ENCODE results near the gene CRELD1. TPM values are rescaled to one million over a fixed set of nuclear protein-coding genes. Genes with fewer than 3 reads are reported as not detected.
A peak's percentile ranks its signal among the peaks of the same experiment; 100 is the strongest.
"Not testable (repeated sequence)": the region's sequence is repeated elsewhere in the genome, so short reads cannot be mapped to it uniquely, and the experiment has no call there.

CRELD1 gene
- total RNA-seq, 1 donor from 2014 or later, result 24.0 TPM

DNA sequence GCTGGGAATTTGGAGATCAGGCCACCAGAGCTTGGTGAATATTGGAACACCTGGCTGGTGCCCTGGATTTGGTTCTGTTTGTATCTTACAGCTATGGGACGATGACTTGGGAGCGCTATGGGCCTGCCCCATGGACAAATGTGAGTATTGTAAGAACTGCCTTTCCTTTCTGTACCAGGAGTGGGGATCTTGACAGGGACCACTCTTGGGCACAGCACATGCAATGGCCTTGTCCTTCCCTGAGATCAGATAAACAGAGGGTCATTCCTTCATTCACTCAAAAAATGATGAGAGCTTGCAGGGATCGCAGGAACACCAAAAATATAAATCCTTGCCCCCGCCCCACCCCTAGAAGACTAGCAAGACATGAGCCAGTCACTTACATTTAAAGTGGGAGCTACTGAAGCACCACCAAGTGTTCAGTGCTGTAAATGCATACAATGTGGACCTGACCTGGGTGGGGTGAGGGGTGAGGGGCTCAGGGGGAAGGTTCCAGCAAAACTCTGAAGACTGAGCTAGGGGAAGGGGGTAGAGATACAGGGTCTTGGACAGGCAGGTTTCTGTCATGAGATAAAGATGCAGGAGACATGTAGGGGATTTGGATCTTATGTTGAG lies 2.7 kb upstream of the CRELD1 start:
- Mint-ChIP-seq H3K27ac (no peak overlapping the region), H3K4me3 (ENCODE audit: low read depth) (peak overlapping the region; percentile 54), H3K27me3 (ENCODE audit: low read depth) (no peaks in the 10 kb centered on the region), H3K9me3 (no peaks in the 10 kb centered on the region), H3K4me1 (ENCODE audit: low read depth) (peaks cover 26% of the 10 kb centered on the region), H3K36me3 (ENCODE audit: low read depth) (peaks cover 11% of the 10 kb centered on the region)
- no peak for DNase-seq (ENCODE audit: low spot score)
- intact Hi-C loops (cut with micrococcal nuclease), result loop anchor here (5.0 to 10.0 kb wide), 4 partner anchors 96 to 391 kb away; partner anchors contain the start of genes ARPC4, FANCD2, SEC13 and TADA3

GRCh38 chr3:9932535-9932842 lies 1.1 kb upstream of the CRELD1 start:
- peaks cover 20% of the 10 kb centered on the region for H3K36me3 Mint-ChIP-seq (ENCODE audit: low read depth)
- peak overlapping the region; percentile 98 for H3K4me3 Mint-ChIP-seq (ENCODE audit: low read depth)
- peak overlapping the region; percentile 90 for H3K27ac Mint-ChIP-seq
- intact Hi-C loops (cut with micrococcal nuclease), result loop anchor here (2.0 to 10.0 kb wide), 9 partner anchors 14 to 390 kb away; partner anchors contain the start of genes ARPC4, EMC3, FANCD2 and IL17RC
- no peaks in the 10 kb centered on the region for H3K27me3 Mint-ChIP-seq (ENCODE audit: low read depth)
- peaks cover 29% of the 10 kb centered on the region for H3K4me1 Mint-ChIP-seq (ENCODE audit: low read depth)
- no peaks in the 10 kb centered on the region for H3K9me3 Mint-ChIP-seq
- no peak for DNase-seq (ENCODE audit: low spot score)

DNA sequence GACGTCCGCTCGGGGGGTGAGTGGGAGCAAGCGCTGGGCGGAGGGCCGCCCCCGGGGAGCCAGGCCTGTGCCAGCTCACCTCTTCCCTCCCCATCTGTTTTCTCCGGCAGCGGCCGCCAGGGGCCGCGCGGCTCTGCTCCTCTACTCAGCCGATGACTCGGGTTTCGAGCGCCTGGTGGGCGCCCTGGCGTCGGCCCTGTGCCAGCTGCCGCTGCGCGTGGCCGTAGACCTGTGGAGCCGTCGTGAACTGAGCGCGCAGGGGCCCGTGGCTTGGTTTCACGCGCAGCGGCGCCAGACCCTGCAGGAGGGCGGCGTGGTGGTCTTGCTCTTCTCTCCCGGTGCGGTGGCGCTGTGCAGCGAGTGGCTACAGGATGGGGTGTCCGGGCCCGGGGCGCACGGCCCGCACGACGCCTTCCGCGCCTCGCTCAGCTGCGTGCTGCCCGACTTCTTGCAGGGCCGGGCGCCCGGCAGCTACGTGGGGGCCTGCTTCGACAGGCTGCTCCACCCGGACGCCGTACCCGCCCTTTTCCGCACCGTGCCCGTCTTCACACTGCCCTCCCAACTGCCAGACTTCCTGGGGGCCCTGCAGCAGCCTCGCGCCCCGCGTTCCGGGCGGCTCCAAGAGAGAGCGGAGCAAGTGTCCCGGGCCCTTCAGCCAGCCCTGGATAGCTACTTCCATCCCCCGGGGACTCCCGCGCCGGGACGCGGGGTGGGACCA lies 632 bp upstream of the CRELD1 start:
- Mint-ChIP-seq H3K9me3 (no peaks in the 10 kb centered on the region), H3K4me1 (ENCODE audit: low read depth) (peaks cover 29% of the 10 kb centered on the region), H3K27me3 (ENCODE audit: low read depth) (no peaks in the 10 kb centered on the region), H3K36me3 (ENCODE audit: low read depth) (peaks cover 21% of the 10 kb centered on the region), H3K4me3 (ENCODE audit: low read depth) (peak overlapping the region; percentile 98), H3K27ac (peak overlapping the region; percentile 90)
- peak; percentile 79 for DNase-seq (ENCODE audit: low spot score)
- intact Hi-C loops (cut with micrococcal nuclease), result loop anchor here (1.0 to 10.0 kb wide), 11 partner anchors 14 to 389 kb away; partner anchors contain the start of genes ARPC4, BRPF1, EMC3 and FANCD2

- Mint-ChIP-seq H3K36me3 (ENCODE audit: low read depth) (peaks cover 23% of the 10 kb centered on the region), H3K4me1 (ENCODE audit: low read depth) (peaks cover 29% of the 10 kb centered on the region), H3K27me3 (ENCODE audit: low read depth) (no peaks in the 10 kb centered on the region), H3K9me3 (no peaks in the 10 kb centered on the region), H3K27ac (peak overlapping the region; percentile 90), H3K4me3 (ENCODE audit: low read depth) (peak overlapping the region; percentile 98)
- intact Hi-C loops (cut with micrococcal nuclease), result loop anchor here (5.0 to 10.0 kb wide), 4 partner anchors 93 to 388 kb away; partner anchors contain the start of genes ARPC4, FANCD2, SEC13 and TADA3
- no peak for DNase-seq (ENCODE audit: low spot score)
Measured at GRCh38 chr3:9934235-9934621, 594 bp downstream of the CRELD1 start.

GRCh38 chr3:9934993-9935392 lies 1.4 kb downstream of the CRELD1 start:
- no peaks in the 10 kb centered on the region for H3K9me3 Mint-ChIP-seq
- peak overlapping the region; percentile 98 for H3K4me3 Mint-ChIP-seq (ENCODE audit: low read depth)
- H3K27me3 Mint-ChIP-seq (ENCODE audit: low read depth), result no peaks in the 10 kb centered on the region
- no peak for DNase-seq (ENCODE audit: low spot score)
- peaks cover 29% of the 10 kb centered on the region for H3K4me1 Mint-ChIP-seq (ENCODE audit: low read depth)
- peaks cover 23% of the 10 kb centered on the region for H3K36me3 Mint-ChIP-seq (ENCODE audit: low read depth)
- H3K27ac Mint-ChIP-seq, result peak overlapping the region; percentile 90
- intact Hi-C loops (cut with micrococcal nuclease), result loop anchor here (5.0 to 10.0 kb wide), 4 partner anchors 92 to 387 kb away; partner anchors contain the start of genes ARPC4, FANCD2, SEC13 and TADA3

GRCh38 chr3:9935966-9936510 lies 2.4 kb downstream of the CRELD1 start:
- Mint-ChIP-seq H3K27me3 (ENCODE audit: low read depth) (no peaks in the 10 kb centered on the region), H3K27ac (no peak overlapping the region), H3K4me3 (ENCODE audit: low read depth) (no peak overlapping the region), H3K36me3 (ENCODE audit: low read depth) (peaks cover 26% of the 10 kb centered on the region), H3K4me1 (ENCODE audit: low read depth) (peaks cover 29% of the 10 kb centered on the region), H3K9me3 (no peaks in the 10 kb centered on the region)
- intact Hi-C loops (cut with micrococcal nuclease), result loop anchor here (10.0 kb wide), 1 partner anchor 349 kb away; no protein-coding TSS in a partner anchor
- no peak for DNase-seq (ENCODE audit: low spot score)

DNA sequence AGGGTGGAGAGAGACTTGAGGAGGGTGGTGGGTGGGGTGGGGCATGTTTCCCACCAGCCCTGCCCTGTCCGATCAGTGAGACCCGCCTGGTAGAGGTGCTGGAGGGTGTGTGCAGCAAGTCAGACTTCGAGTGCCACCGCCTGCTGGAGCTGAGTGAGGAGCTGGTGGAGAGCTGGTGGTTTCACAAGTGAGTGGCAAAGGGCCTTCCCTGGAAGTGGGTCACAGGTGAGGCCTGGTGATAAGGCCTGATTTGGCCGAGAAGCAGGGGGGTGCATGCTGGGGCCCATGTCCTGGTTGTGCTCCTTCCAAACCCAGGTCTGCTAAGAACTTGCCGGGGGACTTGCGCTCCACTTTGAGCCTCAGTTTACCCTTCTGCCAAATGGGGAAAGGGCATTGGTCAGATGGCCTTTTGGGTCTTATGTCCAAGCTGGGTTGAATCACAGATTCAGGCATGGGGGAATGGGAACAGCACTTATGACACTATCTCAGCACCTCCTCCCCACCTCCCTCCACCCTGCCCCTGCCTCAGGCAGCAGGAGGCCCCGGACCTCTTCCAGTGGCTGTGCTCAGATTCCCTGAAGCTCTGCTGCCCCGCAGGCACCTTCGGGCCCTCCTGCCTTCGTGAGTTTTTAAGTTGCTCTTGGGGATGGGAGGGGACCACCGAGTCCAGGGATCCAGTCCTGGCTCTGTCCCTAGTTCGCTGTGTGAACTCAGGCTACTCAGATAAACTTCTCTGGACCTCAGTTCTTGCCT lies 4.0 kb downstream of the CRELD1 start:
- peaks cover 19% of the 10 kb centered on the region for H3K4me1 Mint-ChIP-seq (ENCODE audit: low read depth)
- H3K27ac Mint-ChIP-seq, result no peak overlapping the region
- DNase-seq (ENCODE audit: low spot score), result no peak
- intact Hi-C loops (cut with micrococcal nuclease), result loop anchor here (10.0 kb wide), 1 partner anchor 347 kb away; no protein-coding TSS in a partner anchor
- H3K27me3 Mint-ChIP-seq (ENCODE audit: low read depth), result no peaks in the 10 kb centered on the region
- H3K9me3 Mint-ChIP-seq, result no peaks in the 10 kb centered on the region
- H3K36me3 Mint-ChIP-seq (ENCODE audit: low read depth), result peaks cover 36% of the 10 kb centered on the region
- no peak overlapping the region for H3K4me3 Mint-ChIP-seq (ENCODE audit: low read depth)

- Mint-ChIP-seq H3K27ac (no peak overlapping the region), H3K27me3 (ENCODE audit: low read depth) (no peaks in the 10 kb centered on the region), H3K4me3 (ENCODE audit: low read depth) (no peak overlapping the region), H3K9me3 (no peaks in the 10 kb centered on the region), H3K36me3 (ENCODE audit: low read depth) (peaks cover 44% of the 10 kb centered on the region), H3K4me1 (ENCODE audit: low read depth) (peaks cover 19% of the 10 kb centered on the region)
- intact Hi-C loops (cut with micrococcal nuclease), result loop anchor here (10.0 kb wide), 1 partner anchor 346 kb away; no protein-coding TSS in a partner anchor
- no peak for DNase-seq (ENCODE audit: low spot score)
Measured at GRCh38 chr3:9938966-9939365, 5.3 kb downstream of the CRELD1 start.

DNA sequence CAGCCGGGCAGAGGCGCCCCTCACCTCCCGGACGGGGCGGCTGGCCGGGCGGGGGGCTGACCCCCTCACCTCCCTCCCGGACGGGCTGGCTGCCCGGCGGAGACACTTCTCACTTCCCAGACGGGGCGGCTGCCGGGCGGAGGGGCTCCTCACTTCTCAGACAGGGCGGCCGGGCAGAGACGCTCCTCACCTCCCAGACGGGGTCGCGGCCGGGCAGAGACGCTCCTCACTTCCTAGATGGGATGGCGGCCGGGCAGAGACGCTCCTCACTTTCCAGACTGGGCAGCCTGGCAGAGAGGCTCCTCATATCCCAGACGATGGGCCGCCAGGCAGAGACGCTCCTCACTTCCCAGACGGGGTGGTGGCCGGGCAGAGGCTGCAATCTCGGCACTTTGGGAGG lies 6.3 kb downstream of the CRELD1 start:
- peaks cover 13% of the 10 kb centered on the region for H3K4me1 Mint-ChIP-seq (ENCODE audit: low read depth)
- not testable (repeated sequence) for DNase-seq (ENCODE audit: low spot score); H3K9me3 Mint-ChIP-seq; H3K4me3 Mint-ChIP-seq (ENCODE audit: low read depth); H3K27me3 Mint-ChIP-seq (ENCODE audit: low read depth); H3K27ac Mint-ChIP-seq
- intact Hi-C loops (cut with micrococcal nuclease), result loop anchor here (10.0 kb wide), 1 partner anchor 345 kb away; no protein-coding TSS in a partner anchor
- H3K36me3 Mint-ChIP-seq (ENCODE audit: low read depth), result peaks cover 47% of the 10 kb centered on the region

DNA sequence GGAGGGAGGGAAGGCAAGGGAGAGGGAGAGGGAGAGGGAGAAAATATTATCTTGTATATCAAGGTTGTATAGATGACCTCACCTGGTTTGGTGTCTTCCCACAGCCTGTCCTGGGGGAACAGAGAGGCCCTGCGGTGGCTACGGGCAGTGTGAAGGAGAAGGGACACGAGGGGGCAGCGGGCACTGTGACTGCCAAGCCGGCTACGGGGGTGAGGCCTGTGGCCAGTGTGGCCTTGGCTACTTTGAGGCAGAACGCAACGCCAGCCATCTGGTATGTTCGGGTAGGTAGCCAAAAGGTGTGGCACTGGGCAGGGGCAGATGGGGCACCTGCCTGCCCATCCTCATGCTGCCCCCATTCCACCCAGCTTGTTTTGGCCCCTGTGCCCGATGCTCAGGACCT lies 7.1 kb downstream of the CRELD1 start:
- Mint-ChIP-seq H3K27me3 (ENCODE audit: low read depth) (no peaks in the 10 kb centered on the region), H3K27ac (no peak overlapping the region), H3K4me1 (ENCODE audit: low read depth) (peaks cover 8% of the 10 kb centered on the region), H3K9me3 (no peaks in the 10 kb centered on the region), H3K36me3 (ENCODE audit: low read depth) (peaks cover 39% of the 10 kb centered on the region), H3K4me3 (ENCODE audit: low read depth) (no peak overlapping the region)
- DNase-seq (ENCODE audit: low spot score), result no peak
- intact Hi-C loops (cut with micrococcal nuclease), result no loop called here

GRCh38 chr3:9942164-9942563 lies 8.5 kb downstream of the CRELD1 start:
- Mint-ChIP-seq H3K9me3 (no peaks in the 10 kb centered on the region), H3K4me1 (ENCODE audit: low read depth) (peaks cover 5% of the 10 kb centered on the region), H3K27ac (no peak overlapping the region), H3K4me3 (ENCODE audit: low read depth) (no peak overlapping the region), H3K36me3 (ENCODE audit: low read depth) (peaks cover 30% of the 10 kb centered on the region), H3K27me3 (ENCODE audit: low read depth) (no peaks in the 10 kb centered on the region)
- intact Hi-C loops (cut with micrococcal nuclease), result no loop called here
- no peak for DNase-seq (ENCODE audit: low spot score)

DNA sequence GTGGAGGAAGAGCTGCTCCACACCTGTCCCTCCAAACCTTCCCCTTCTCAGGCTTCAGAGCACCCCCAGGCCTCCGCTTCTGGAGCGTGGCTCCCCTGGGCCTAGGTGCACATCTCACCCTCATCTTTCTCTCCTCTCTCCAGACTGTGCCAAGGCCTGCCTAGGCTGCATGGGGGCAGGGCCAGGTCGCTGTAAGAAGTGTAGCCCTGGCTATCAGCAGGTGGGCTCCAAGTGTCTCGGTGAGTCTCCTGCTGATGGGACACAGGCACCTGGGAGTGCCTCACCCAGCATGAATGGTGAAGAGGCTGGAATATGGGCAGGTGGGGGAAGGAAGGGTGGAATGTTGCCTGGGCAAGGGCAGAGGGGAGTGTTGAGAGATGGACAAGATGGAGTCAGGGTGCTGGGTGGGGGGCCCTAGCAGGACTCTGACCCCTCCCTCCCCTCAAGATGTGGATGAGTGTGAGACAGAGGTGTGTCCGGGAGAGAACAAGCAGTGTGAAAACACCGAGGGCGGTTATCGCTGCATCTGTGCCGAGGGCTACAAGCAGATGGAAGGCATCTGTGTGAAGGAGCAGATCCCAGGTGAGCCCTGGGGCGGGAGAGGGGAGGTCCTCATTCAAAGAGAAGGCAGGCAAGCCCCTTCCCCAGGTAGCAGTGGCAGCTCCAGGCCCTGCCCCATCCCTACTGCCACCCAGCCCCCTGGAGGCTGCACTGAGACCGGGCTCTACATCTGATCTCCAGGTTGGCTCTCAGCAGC lies 9.5 kb downstream of the CRELD1 start:
- Mint-ChIP-seq H3K27me3 (ENCODE audit: low read depth) (no peaks in the 10 kb centered on the region), H3K27ac (no peak overlapping the region), H3K9me3 (no peaks in the 10 kb centered on the region), H3K4me1 (ENCODE audit: low read depth) (peaks cover 5% of the 10 kb centered on the region), H3K4me3 (ENCODE audit: low read depth) (no peak overlapping the region), H3K36me3 (ENCODE audit: low read depth) (peaks cover 25% of the 10 kb centered on the region)
- no peak for DNase-seq (ENCODE audit: low spot score)
- intact Hi-C loops (cut with micrococcal nuclease), result no loop called here
